HCT116 (cell line): ENCODE measurements around the gene ABHD2. TPM values are rescaled to one million over a fixed set of nuclear protein-coding genes. Genes with fewer than 3 reads are reported as not detected.

Source experiments
- ATAC-seq: fragments of 200-7000 bp; cut with Tn5 transposase; 2 replicates; pipeline ENCODE4 v1.9.1; 2020; ENCODE audit warnings: mild to moderate bottlenecking, moderate library complexity
- BruUV-seq: library from RNA; stranded (reverse); fragments of 400-500 nt; replicated peaks from 2 replicates; lab custom pipeline; 2021; lab: Mats Ljungman, UMichigan
- CTCF ChIA-PET: fragments of 300-600 bp; sonication (Branson Sonifier 250); formaldehyde crosslinking; loops from one replicate; lab custom pipeline; 2021; ENCODE audit warnings: antibody characterized with exemption; lab: Charles Lee
- POLR2A ChIA-PET: fragments of 300-600, 350-600 bp; sonication (Branson Sonifier 250); formaldehyde crosslinking; loops from one replicate; lab custom pipeline; 2021; ENCODE audit warnings: antibody characterized with exemption; lab: Charles Lee
- RAD21 ChIA-PET, 2 experiments: fragments of 300-600 bp; sonication (Branson Sonifier 250); formaldehyde crosslinking; loops; one replicate each; lab custom pipeline; 2023; ENCODE audit warnings: low total read pairs in 2 of 2; ENCODE audit not compliant: uncharacterized antibody in 2 of 2, unreplicated experiment in 2 of 2, low non-redundant PET in 1 of 2; lab: Charles Lee
- DNase-seq: peaks from one replicate; pipeline ENCODE4 v3.0.0-alpha.2; 2010; ENCODE audit warnings: low read depth, low spot score
- H2AFZ ChIP-seq: fragments of 200-600 bp; shearing (Covaris generic), sonication (generic); 2 replicates; pipeline ENCODE4 v1.6.1; 2017; ENCODE audit warnings: low read depth, mixed run types, mixed read lengths, antibody characterized with exemption, low read length; ENCODE audit not compliant: poor library complexity, severe bottlenecking
- H3K27ac ChIP-seq: 2 replicates; pipeline ENCODE4 v1.5.1; 2012; ENCODE audit warnings: low read depth, low read length
- H3K27me3 ChIP-seq: fragments of 200-600 bp; sonication (generic); 2 replicates; pipeline ENCODE4 v1.6.1; 2016; ENCODE audit warnings: mixed run types, low read length, mixed read lengths; ENCODE audit not compliant: insufficient read depth
- H3K36me3 ChIP-seq, 2 experiments: fragments of 200-500 bp in 1 of 2; fragments of 200-600 bp in 1 of 2; sonication (Bioruptor generic) in 1 of 2; sonication (generic) in 1 of 2; 2 replicates each; pipeline versions ENCODE4 v1.5.1 to v1.6.1; 2014 to 2016; ENCODE audit warnings: low read length in 2 of 2, inconsistent platforms in 1 of 2, mixed read lengths in 1 of 2, mixed run types in 1 of 2; ENCODE audit not compliant: insufficient read depth in 2 of 2, control insufficient read depth in 1 of 2
- H3K4me1 ChIP-seq, 2 experiments: fragments of 200-600 bp in 1 of 2; sonication (generic) in 1 of 2; 2 replicates each; pipeline versions ENCODE4 v1.5.1 to v1.6.1; 2012 to 2017; ENCODE audit warnings: low read length in 2 of 2, inconsistent platforms in 1 of 2, mild to moderate bottlenecking in 1 of 2, mixed read lengths in 1 of 2, mixed run types in 1 of 2, moderate library complexity in 1 of 2; ENCODE audit not compliant: insufficient read depth in 2 of 2, control insufficient read depth in 1 of 2
- H3K4me2 ChIP-seq: fragments of 200-600 bp; sonication (generic); 2 replicates; pipeline ENCODE4 v1.6.1; 2017; ENCODE audit warnings: mixed run types, low read length, mixed read lengths
- H3K4me3 ChIP-seq, 2 experiments: fragments of 200-600 bp in 1 of 2; sonication (generic) in 1 of 2; replicated peaks in 1 of 2; 2 replicates each; pipeline ENCODE4 v1.5.1; 2011 to 2016; ENCODE audit warnings: low read length in 2 of 2, control low read depth in 1 of 2, low read depth in 1 of 2, mild to moderate bottlenecking in 1 of 2, mixed read lengths in 1 of 2, mixed run types in 1 of 2
- H3K79me2 ChIP-seq: fragments of 200-600 bp; sonication (generic); 2 replicates; pipeline ENCODE4 v1.6.1; 2017; ENCODE audit warnings: mild to moderate bottlenecking, mixed run types, low read length, moderate library complexity, mixed read lengths; ENCODE audit not compliant: insufficient read depth
- H3K9ac ChIP-seq: fragments of 200-600 bp; sonication (generic); 2 replicates; pipeline ENCODE4 v1.6.1; 2016; ENCODE audit warnings: low read length, mixed read lengths
- H3K9me2 ChIP-seq: fragments of 200-600 bp; sonication (generic), shearing (Covaris generic); 2 replicates; pipeline ENCODE4 v1.6.1; 2017; ENCODE audit warnings: mixed run types, mild to moderate bottlenecking, moderate library complexity; ENCODE audit not compliant: insufficient read depth
- H3K9me3 ChIP-seq, 2 experiments: fragments of 200-500 bp in 1 of 2; fragments of 200-600 bp in 1 of 2; sonication (Bioruptor generic) in 1 of 2; sonication (generic) in 1 of 2; 2 replicates each; pipeline ENCODE4 v1.6.1; 2014 to 2017; ENCODE audit warnings: low read length in 2 of 2, mixed read lengths in 2 of 2, inconsistent platforms in 1 of 2, low read depth in 1 of 2, mild to moderate bottlenecking in 1 of 2, mixed run types in 1 of 2, moderate library complexity in 1 of 2; ENCODE audit not compliant: control insufficient read depth in 1 of 2, insufficient read depth in 1 of 2
- H4K20me1 ChIP-seq: fragments of 200-600 bp; sonication (generic), shearing (Covaris generic); 2 replicates; pipeline ENCODE4 v1.6.1; 2017; ENCODE audit warnings: mixed run types, mild to moderate bottlenecking, moderate library complexity; ENCODE audit not compliant: insufficient read depth
- CBX3 ChIP-seq: IDR thresholded peaks from 2 replicates; pipeline ENCODE4 v1.6.1; 2012; ENCODE audit warnings: low read depth
- CEBPB ChIP-seq: IDR thresholded peaks from 2 replicates; pipeline ENCODE4 v1.6.1; 2012; ENCODE audit warnings: low read depth
- ELF1 ChIP-seq: IDR thresholded peaks from 2 replicates; pipeline ENCODE4 v1.6.1; 2012; ENCODE audit warnings: low read depth, borderline replicate concordance
- EZH2 ChIP-seq: fragments of 200-600 bp; sonication (generic); IDR thresholded peaks from 2 replicates; pipeline ENCODE4 v1.6.1; 2017; ENCODE audit warnings: antibody characterized with exemption, mixed run types
- FOSL1 ChIP-seq: IDR thresholded peaks from 2 replicates; pipeline ENCODE4 v1.6.1; 2012; ENCODE audit warnings: low read depth
- JUND ChIP-seq: IDR thresholded peaks from 2 replicates; pipeline ENCODE4 v1.6.1; 2012
- POLR2AphosphoS5 ChIP-seq: IDR thresholded peaks from 2 replicates; pipeline ENCODE4 v1.6.1; 2011; ENCODE audit warnings: mild to moderate bottlenecking, low read depth, low read length, moderate library complexity
- RAD21 ChIP-seq: IDR thresholded peaks from 2 replicates; pipeline ENCODE4 v1.6.1; 2012; ENCODE audit warnings: low read depth, mild to moderate bottlenecking
- SP1 ChIP-seq: IDR thresholded peaks from 2 replicates; pipeline ENCODE4 v1.6.1; 2012; ENCODE audit warnings: low read depth
- SRF ChIP-seq: IDR thresholded peaks from 2 replicates; pipeline ENCODE4 v1.6.1; 2012; ENCODE audit warnings: low read depth
- ZFX ChIP-seq: fragments of 450-650 bp; IDR thresholded peaks from 2 replicates; pipeline ENCODE4 v1.6.1; 2017
- ZNF274 ChIP-seq: fragments of 200-500 bp; sonication (Bioruptor generic); IDR thresholded peaks from 2 replicates; pipeline ENCODE4 v1.6.1; 2014; ENCODE audit warnings: mild to moderate bottlenecking, low read depth, low read length, inconsistent platforms
- intact Hi-C: fragments of 100-400 bp; cut with micrococcal nuclease; formaldehyde crosslinking; loops from 2 replicates; pipeline ENCODE4 v1.10.0; 2022
- total RNA-seq: library from RNA; stranded (reverse); gene quantifications from one replicate; pipeline ENCODE4 v1.2.1, GENCODE V29; 2021; ENCODE audit not compliant: unreplicated experiment
- TF ChIP-seq, protein P1 (sequence below): IDR thresholded peaks from 2 replicates; pipeline ENCODE4 v1.6.1; 2012; ENCODE audit warnings: low read depth
- TF ChIP-seq, protein P2 (sequence below): IDR thresholded peaks from 2 replicates; pipeline ENCODE4 v1.6.1; 2012
- TF ChIP-seq, protein P3 (sequence below): IDR thresholded peaks from 2 replicates; pipeline ENCODE4 v1.6.1; 2011; ENCODE audit warnings: mild to moderate bottlenecking, low read length, moderate library complexity; ENCODE audit not compliant: insufficient replicate concordance; ENCODE audit errors: extremely low read depth

The ABHD2 gene
- total RNA-seq, 1 experiment from 2014 or later, result 40.8 TPM

DNA sequence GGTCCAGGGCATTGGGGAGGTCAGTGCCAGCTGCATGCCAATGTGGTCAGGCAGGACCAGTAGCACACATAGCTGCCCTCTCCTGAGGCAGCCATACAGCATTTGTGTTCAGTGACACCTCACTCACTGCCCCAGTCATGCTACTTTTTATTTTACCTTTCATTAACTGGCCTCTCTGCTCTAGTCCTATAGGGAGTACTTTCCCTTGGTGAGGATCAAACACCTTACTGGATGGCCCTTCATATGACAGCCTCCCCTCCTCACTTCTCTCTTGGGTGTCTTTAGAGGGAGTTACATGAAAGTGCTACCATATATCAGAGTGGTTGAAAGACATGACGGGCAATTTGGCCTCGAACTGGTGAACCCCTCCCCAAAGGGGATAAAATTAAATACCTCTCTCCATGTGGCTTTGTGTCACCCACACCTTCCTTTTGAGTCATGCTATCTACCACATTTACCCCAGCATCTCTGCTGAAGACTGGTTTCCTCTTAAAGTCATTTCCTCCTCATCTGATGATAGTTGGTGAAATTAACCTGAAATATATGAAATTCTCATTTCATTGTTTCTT lies 115.5 kb downstream of the ABHD2 start:
- Histone ChIP-seq H3K4me2 (no peak overlapping the region), H3K9me3 (no peaks in the 10 kb centered on the region), H3K4me3 (no peak overlapping the region), H3K4me1 (peaks cover 0 to 7% of the 10 kb centered on the region in 2 experiments; a peak in 2 of 4 replicates), H3K27me3 (no peaks in the 10 kb centered on the region), H3K9ac (no peak overlapping the region), H3K9me2 (no peaks in the 10 kb centered on the region), H2AFZ (no peak overlapping the region), H3K36me3 (no peaks in the 10 kb centered on the region), H4K20me1 (no peaks in the 10 kb centered on the region), H3K27ac (no peak overlapping the region), H3K79me2 (no peaks in the 10 kb centered on the region)
- RAD21 ChIA-PET, result no interaction called here
- POLR2A ChIA-PET, result no interaction called here
- BruUV-seq, result no TSS peak
- intact Hi-C loops, result no loop called here
- no peak for TF ChIP-seq CBX3
- CTCF ChIA-PET, result no interaction called here
- ATAC-seq (no peak), DNase-seq (no peak)

DNA sequence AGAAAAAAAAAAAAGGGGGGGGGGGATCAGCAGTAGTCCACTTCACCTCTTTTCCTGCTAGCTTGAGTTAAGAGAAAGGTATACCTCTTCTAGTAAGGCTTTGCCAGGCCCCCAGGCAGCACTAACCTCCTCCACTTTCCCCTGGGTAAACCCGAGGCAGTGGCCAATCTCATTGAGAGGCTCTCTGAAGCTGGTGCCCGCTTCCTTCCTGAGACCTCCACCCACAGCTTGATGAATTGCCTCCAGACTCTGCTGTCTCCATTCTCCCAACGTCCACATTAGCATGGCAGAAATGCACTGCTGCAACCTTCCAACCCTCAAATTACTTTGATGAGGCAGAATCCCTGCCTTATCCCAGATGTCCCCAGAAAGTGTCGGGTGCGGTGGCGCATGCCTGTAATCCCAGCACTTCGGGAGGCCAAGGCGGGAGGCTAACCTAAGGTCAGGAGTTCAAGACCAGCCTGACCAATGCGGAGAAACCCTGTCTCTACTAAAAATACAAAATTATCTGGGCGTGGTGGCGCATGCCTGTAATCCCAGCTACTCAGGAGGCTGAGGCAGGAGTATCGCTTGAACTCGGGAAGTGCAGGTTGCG lies 117.8 kb downstream of the ABHD2 start:
- Histone ChIP-seq H3K36me3 (no peaks in the 10 kb centered on the region), H3K27ac (no peak overlapping the region), H3K4me2 (no peak overlapping the region), H3K9me3 (no peaks in the 10 kb centered on the region), H2AFZ (no peak overlapping the region), H3K27me3 (no peaks in the 10 kb centered on the region), H3K79me2 (no peaks in the 10 kb centered on the region), H3K9ac (no peak overlapping the region), H3K4me1 (peaks cover 0 to 7% of the 10 kb centered on the region in 2 experiments; a peak in 2 of 4 replicates), H4K20me1 (no peaks in the 10 kb centered on the region), H3K4me3 (no peak overlapping the region), H3K9me2 (no peaks in the 10 kb centered on the region)
- intact Hi-C loops, result loop anchor here (2.0 kb wide), 1 partner anchor 39 kb away; no protein-coding TSS in a partner anchor
- no TSS peak for BruUV-seq
- POLR2A ChIA-PET, result interaction anchor here (0.7 to 1.5 kb wide), 2 partner anchors 38 to 147 kb away, joined by 4 to 6 read pairs; partner anchors contain the start of gene FANCI
- DNase-seq, result no peak
- no peak for ATAC-seq
- CTCF ChIA-PET, result interaction anchor here (0.6 to 2.7 kb wide), 38 partner anchors 9 to 328 kb away, joined by 3 to 60 read pairs (median 5); partner anchors contain the start of genes FANCI, POLG and RLBP1
- RAD21 ChIA-PET, result interaction anchor here (0.6 to 1.7 kb wide), 8 partner anchors 9 to 211 kb away, joined by 3 to 10 read pairs (median 4); partner anchors contain the start of gene FANCI (in 2 of the 2)
- TF ChIP-seq FOSL1 (no peak), ELF1 (no peak), CEBPB (no peak), ZFX (no peak), SP1 (no peak), RAD21 (no peak), POLR2AphosphoS5 (no peak), JUND (no peak), SRF (no peak), ZNF274 (no peak), EZH2 (no peak)
- TF ChIP-seq, protein P1, sequence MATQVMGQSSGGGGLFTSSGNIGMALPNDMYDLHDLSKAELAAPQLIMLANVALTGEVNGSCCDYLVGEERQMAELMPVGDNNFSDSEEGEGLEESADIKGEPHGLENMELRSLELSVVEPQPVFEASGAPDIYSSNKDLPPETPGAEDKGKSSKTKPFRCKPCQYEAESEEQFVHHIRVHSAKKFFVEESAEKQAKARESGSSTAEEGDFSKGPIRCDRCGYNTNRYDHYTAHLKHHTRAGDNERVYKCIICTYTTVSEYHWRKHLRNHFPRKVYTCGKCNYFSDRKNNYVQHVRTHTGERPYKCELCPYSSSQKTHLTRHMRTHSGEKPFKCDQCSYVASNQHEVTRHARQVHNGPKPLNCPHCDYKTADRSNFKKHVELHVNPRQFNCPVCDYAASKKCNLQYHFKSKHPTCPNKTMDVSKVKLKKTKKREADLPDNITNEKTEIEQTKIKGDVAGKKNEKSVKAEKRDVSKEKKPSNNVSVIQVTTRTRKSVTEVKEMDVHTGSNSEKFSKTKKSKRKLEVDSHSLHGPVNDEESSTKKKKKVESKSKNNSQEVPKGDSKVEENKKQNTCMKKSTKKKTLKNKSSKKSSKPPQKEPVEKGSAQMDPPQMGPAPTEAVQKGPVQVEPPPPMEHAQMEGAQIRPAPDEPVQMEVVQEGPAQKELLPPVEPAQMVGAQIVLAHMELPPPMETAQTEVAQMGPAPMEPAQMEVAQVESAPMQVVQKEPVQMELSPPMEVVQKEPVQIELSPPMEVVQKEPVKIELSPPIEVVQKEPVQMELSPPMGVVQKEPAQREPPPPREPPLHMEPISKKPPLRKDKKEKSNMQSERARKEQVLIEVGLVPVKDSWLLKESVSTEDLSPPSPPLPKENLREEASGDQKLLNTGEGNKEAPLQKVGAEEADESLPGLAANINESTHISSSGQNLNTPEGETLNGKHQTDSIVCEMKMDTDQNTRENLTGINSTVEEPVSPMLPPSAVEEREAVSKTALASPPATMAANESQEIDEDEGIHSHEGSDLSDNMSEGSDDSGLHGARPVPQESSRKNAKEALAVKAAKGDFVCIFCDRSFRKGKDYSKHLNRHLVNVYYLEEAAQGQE, result no peak
- TF ChIP-seq, protein P2, sequence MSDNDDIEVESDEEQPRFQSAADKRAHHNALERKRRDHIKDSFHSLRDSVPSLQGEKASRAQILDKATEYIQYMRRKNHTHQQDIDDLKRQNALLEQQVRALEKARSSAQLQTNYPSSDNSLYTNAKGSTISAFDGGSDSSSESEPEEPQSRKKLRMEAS, result no peak
- TF ChIP-seq, protein P3, sequence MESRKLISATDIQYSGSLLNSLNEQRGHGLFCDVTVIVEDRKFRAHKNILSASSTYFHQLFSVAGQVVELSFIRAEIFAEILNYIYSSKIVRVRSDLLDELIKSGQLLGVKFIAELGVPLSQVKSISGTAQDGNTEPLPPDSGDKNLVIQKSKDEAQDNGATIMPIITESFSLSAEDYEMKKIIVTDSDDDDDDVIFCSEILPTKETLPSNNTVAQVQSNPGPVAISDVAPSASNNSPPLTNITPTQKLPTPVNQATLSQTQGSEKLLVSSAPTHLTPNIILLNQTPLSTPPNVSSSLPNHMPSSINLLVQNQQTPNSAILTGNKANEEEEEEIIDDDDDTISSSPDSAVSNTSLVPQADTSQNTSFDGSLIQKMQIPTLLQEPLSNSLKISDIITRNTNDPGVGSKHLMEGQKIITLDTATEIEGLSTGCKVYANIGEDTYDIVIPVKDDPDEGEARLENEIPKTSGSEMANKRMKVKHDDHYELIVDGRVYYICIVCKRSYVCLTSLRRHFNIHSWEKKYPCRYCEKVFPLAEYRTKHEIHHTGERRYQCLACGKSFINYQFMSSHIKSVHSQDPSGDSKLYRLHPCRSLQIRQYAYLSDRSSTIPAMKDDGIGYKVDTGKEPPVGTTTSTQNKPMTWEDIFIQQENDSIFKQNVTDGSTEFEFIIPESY, result no peak
